Type B pancreatic cell (in vitro differentiated cells): Measurements from ENCODE around the gene SERF1B. TPM values are rescaled to one million over a fixed set of nuclear protein-coding genes. Genes with fewer than 3 reads are reported as not detected.
"Not testable (repeated sequence)": the region's sequence is repeated elsewhere in the genome, so short reads cannot be mapped to it uniquely, and the experiment has no call there.

ENCODE experiments used
- DNase-seq: peaks from one replicate; pipeline ENCODE4 v3.0.0; 2021; ENCODE audit warnings: mixed read lengths; ENCODE audit not compliant: unreplicated experiment; ENCODE audit errors: extremely low spot score
- H3K27ac Mint-ChIP-seq: 2 replicates; pipeline ENCODE4 v1.8.0; 2021; ENCODE audit warnings: mild to moderate bottlenecking, mixed read lengths
- H3K27me3 Mint-ChIP-seq: 2 replicates; pipeline ENCODE4 v1.8.0; 2021; ENCODE audit warnings: mixed read lengths
- H3K36me3 Mint-ChIP-seq: 2 replicates; pipeline ENCODE4 v1.8.0; 2021; ENCODE audit warnings: mixed read lengths
- H3K4me1 Mint-ChIP-seq: one replicate; pipeline ENCODE4 v1.8.0; 2021; ENCODE audit warnings: mixed read lengths; ENCODE audit not compliant: unreplicated experiment
- H3K4me3 Mint-ChIP-seq: 2 replicates; pipeline ENCODE4 v1.8.0; 2021; ENCODE audit warnings: mild to moderate bottlenecking, mixed read lengths
- H3K9me3 Mint-ChIP-seq: 2 replicates; pipeline ENCODE4 v1.8.0; 2021; ENCODE audit warnings: mixed read lengths
- long read RNA-seq: library from polyadenylated mRNA; unstranded; transcript quantifications from one replicate; pipeline ENCODE4 v2.0.0, GENCODE V29; 2020
- total RNA-seq: library from RNA; stranded (reverse); gene quantifications from 2 replicates; pipeline ENCODE4 v1.2.1, GENCODE V29; 2021; ENCODE audit warnings: low replicate concordance

The SERF1B gene
- total RNA-seq = 23.9 and 29.5 TPM in 2 replicates
- long read RNA-seq, transcript SERF1B-202 (3 exons, 703 nt) = major isoform, 5 of 7 reads
- long read RNA-seq, partial matches to known transcripts = 1 of 7 reads
- long read RNA-seq, other reads (novel, unspliced or antisense) = 0 of 7 reads

GRCh38 chr5:70025106-70025844, at the start of gene SERF1B:
Gene SERF1B, plus strand, starts transcription at chr5:70025251. Its CDS starts 201 bp downstream, at chr5:70025452.
- not testable (repeated sequence) for H3K27ac Mint-ChIP-seq, H3K4me3 Mint-ChIP-seq, H3K27me3 Mint-ChIP-seq, H3K4me1 Mint-ChIP-seq, H3K9me3 Mint-ChIP-seq, H3K36me3 Mint-ChIP-seq, DNase-seq

DNA sequence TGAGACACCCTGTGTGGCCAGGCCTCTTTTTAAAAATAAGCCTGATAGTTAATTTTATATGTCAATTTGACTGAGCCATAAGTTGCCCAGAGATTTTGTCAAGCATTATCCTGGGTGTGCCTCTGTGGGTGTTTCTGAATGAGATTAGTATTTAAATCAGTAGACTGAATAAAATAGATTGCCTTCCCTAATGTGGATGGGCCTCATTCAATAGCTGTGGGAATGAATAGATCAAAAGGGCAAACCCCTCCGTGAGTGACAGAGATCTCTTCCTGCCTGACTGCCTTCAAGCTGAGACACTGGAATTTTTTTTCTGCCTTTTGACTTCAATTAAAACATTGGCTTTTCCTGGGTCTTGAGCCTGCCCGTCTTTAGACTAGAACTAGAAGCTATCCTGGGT, 33.3 kb upstream of the SERF1B start:
- not testable (repeated sequence) for H3K4me1 Mint-ChIP-seq, DNase-seq, H3K27ac Mint-ChIP-seq, H3K27me3 Mint-ChIP-seq, H3K4me3 Mint-ChIP-seq, H3K9me3 Mint-ChIP-seq, H3K36me3 Mint-ChIP-seq

- not testable (repeated sequence) for H3K4me3 Mint-ChIP-seq, DNase-seq, H3K9me3 Mint-ChIP-seq, H3K36me3 Mint-ChIP-seq, H3K4me1 Mint-ChIP-seq, H3K27ac Mint-ChIP-seq, H3K27me3 Mint-ChIP-seq
Observed at GRCh38 chr5:69995535-69995934, 29.5 kb upstream of the SERF1B start.

GRCh38 chr5:70020660-70021059, 4.4 kb upstream of the SERF1B start:
- not testable (repeated sequence) for H3K4me3 Mint-ChIP-seq, H3K27me3 Mint-ChIP-seq, H3K27ac Mint-ChIP-seq, H3K36me3 Mint-ChIP-seq, DNase-seq, H3K4me1 Mint-ChIP-seq, H3K9me3 Mint-ChIP-seq

DNA sequence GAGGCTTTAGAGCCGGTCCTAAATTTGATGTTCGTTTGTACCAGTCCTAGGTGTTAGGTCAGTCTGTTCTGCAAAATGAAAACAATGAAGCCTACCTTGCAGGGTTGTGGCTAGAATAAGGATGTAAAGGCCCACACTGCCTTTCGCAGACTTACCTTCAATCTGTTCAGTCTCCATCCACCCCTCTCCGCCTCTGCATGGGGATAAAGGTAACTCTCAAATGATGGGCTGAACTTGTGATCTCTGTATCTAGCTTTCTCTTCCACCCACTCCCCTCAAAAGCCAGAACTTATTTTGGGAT, 744 bp downstream of the SERF1B start:
- not testable (repeated sequence) for H3K36me3 Mint-ChIP-seq, H3K4me3 Mint-ChIP-seq, H3K4me1 Mint-ChIP-seq, H3K9me3 Mint-ChIP-seq, DNase-seq, H3K27me3 Mint-ChIP-seq, H3K27ac Mint-ChIP-seq

GRCh38 chr5:70031204-70031603, 6.2 kb downstream of the SERF1B start:
- H3K27ac Mint-ChIP-seq, H3K4me3 Mint-ChIP-seq, H3K36me3 Mint-ChIP-seq, H3K27me3 Mint-ChIP-seq, H3K9me3 Mint-ChIP-seq, DNase-seq, H3K4me1 Mint-ChIP-seq: not testable (repeated sequence)

DNA sequence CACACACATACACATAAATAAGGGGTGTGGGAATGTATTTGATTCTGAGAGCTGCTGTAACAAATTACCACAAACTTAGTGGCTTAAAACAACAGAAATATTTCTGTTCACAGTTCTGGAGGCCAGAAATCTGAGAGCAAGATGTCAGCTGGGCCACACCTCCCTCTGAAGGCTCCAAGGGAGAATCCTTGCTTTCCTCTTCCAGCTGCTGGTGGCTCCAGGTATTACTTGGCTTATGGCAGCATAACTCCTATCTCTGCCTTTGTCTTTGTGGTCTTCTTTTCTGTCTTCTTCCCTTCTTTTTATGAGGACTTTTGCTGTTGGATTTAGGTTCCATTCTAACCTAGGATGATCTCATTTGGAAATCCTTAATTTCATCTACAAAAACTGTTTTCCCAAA, 16.4 kb downstream of the SERF1B start:
- H3K27me3 Mint-ChIP-seq, H3K4me3 Mint-ChIP-seq, H3K4me1 Mint-ChIP-seq, H3K9me3 Mint-ChIP-seq, H3K36me3 Mint-ChIP-seq, DNase-seq, H3K27ac Mint-ChIP-seq: not testable (repeated sequence)

DNA sequence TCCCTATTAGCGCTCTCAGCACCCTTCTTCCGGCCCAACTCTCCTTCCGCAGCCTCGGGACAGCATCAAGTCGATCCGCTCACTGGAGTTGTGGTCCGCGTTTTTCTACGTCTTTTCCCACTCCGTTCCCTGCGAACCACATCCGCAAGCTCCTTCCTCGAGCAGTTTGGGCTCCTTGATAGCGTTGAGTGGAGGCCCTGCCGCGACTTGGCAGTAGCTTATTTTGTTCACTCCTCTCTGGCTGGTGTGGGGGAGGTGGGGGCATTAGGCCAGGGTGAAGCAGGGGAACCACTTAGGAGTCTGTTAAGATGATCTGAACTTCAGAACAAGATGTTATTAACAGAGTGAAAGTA, 24.7 kb downstream of the SERF1B start:
- not testable (repeated sequence) for H3K27me3 Mint-ChIP-seq, DNase-seq, H3K4me3 Mint-ChIP-seq, H3K27ac Mint-ChIP-seq, H3K9me3 Mint-ChIP-seq, H3K4me1 Mint-ChIP-seq, H3K36me3 Mint-ChIP-seq

GRCh38 chr5:70056289-70056942, 31.4 kb downstream of the SERF1B start:
- H3K27ac Mint-ChIP-seq, H3K9me3 Mint-ChIP-seq, H3K27me3 Mint-ChIP-seq, H3K4me3 Mint-ChIP-seq, H3K4me1 Mint-ChIP-seq, H3K36me3 Mint-ChIP-seq, DNase-seq: not testable (repeated sequence)

- not testable (repeated sequence) for H3K27ac Mint-ChIP-seq, H3K27me3 Mint-ChIP-seq, H3K36me3 Mint-ChIP-seq, H3K4me1 Mint-ChIP-seq, DNase-seq, H3K9me3 Mint-ChIP-seq, H3K4me3 Mint-ChIP-seq
Observed at GRCh38 chr5:70057140-70057539, 32.1 kb downstream of the SERF1B start.

GRCh38 chr5:70077632-70078031, 52.6 kb downstream of the SERF1B start:
- H3K9me3 Mint-ChIP-seq, H3K27ac Mint-ChIP-seq, DNase-seq, H3K27me3 Mint-ChIP-seq, H3K4me1 Mint-ChIP-seq, H3K4me3 Mint-ChIP-seq, H3K36me3 Mint-ChIP-seq: not testable (repeated sequence)

GRCh38 chr5:70088907-70089464, 63.9 kb downstream of the SERF1B start:
- not testable (repeated sequence) for H3K27ac Mint-ChIP-seq, H3K36me3 Mint-ChIP-seq, H3K4me3 Mint-ChIP-seq, H3K27me3 Mint-ChIP-seq, H3K9me3 Mint-ChIP-seq, DNase-seq, H3K4me1 Mint-ChIP-seq

DNA sequence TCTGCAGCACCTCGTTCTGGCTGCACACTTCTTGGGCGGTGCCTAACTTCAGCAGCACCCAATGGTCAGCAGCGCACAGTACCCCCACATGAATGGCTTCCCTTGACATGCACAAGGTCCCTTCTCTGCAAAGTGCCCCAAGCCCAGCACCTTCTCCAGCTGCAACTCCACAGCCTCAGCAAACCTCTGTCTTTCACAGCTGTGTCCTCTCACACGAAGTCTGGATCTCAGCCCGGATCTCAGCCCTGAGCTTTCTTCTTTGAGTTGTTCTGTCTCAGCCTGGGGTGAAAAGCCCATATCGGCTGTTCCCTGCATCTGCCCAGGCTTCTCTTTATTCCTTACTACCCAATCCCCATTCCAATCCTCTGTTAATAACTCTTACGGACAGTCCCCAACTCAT, 66.7 kb downstream of the SERF1B start:
- H3K27me3 Mint-ChIP-seq, H3K9me3 Mint-ChIP-seq, H3K4me1 Mint-ChIP-seq, H3K4me3 Mint-ChIP-seq, H3K27ac Mint-ChIP-seq, H3K36me3 Mint-ChIP-seq, DNase-seq: not testable (repeated sequence)
